ENCODE data around the gene GLTPD2.
A peak's percentile ranks its signal among the peaks of the same experiment; 100 is the strongest.

Gene GLTPD2

DNA sequence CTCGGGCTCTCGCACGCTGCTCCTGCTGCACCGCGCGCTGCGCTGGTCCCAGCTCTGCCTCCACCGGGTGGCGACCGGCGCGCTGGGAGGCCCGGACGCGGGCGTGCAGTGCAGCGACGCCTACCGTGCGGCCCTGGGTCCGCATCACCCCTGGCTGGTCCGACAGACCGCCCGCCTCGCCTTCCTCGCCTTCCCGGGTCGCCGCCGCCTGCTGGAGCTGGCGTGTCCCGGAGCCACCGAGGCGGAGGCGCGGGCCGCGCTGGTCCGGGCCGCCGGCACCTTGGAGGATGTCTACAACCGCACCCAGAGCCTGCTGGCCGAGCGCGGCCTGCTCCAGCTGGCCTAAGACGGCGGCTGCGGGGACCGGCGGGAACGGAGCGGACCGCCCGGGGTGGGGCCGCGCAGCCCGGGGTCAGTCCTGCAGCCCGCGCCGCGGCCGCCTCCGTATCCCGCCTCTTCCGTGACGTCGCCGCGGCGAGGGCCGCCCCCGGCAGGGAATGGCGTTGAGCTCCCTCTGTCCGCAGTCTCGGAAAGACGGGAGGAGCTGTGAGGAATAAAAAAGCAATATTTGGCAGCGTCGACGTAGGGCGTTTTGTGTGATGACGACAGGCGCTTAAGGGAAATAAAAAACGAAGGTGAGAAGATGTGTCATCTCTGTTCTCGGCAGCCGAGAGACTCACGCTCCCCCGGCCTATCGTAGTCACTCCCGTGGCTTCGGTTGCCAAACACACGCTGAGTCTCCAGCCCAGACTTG is 1.4 kb downstream of the GLTPD2 start:
- H3K4me3 ChIP-seq (ENCODE audit: low read depth, low read length): peak overlapping the region; percentile 68
- TF ChIP-seq, protein P1, sequence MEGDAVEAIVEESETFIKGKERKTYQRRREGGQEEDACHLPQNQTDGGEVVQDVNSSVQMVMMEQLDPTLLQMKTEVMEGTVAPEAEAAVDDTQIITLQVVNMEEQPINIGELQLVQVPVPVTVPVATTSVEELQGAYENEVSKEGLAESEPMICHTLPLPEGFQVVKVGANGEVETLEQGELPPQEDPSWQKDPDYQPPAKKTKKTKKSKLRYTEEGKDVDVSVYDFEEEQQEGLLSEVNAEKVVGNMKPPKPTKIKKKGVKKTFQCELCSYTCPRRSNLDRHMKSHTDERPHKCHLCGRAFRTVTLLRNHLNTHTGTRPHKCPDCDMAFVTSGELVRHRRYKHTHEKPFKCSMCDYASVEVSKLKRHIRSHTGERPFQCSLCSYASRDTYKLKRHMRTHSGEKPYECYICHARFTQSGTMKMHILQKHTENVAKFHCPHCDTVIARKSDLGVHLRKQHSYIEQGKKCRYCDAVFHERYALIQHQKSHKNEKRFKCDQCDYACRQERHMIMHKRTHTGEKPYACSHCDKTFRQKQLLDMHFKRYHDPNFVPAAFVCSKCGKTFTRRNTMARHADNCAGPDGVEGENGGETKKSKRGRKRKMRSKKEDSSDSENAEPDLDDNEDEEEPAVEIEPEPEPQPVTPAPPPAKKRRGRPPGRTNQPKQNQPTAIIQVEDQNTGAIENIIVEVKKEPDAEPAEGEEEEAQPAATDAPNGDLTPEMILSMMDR (IDR thresholded peaks at IDR 0.05; ENCODE audit: low read depth, low read length, missing control alignments): peak; percentile 76
- peak; percentile 46 for DNase-seq (ENCODE audit: low read depth)

GRCh38 chr17:4790705-4791088 is 1.9 kb downstream of the GLTPD2 start:
- no peak for DNase-seq (ENCODE audit: low read depth)
- TF ChIP-seq, protein P1 (IDR thresholded peaks at IDR 0.05; ENCODE audit: low read depth, low read length, missing control alignments): no peak
- peak overlapping the region; percentile 68 for H3K4me3 ChIP-seq (ENCODE audit: low read depth, low read length)

- no peak overlapping the region for H3K4me3 ChIP-seq (ENCODE audit: low read depth, low read length)
- TF ChIP-seq, protein P1 (IDR thresholded peaks at IDR 0.05; ENCODE audit: low read depth, low read length, missing control alignments): no peak
- no peak for DNase-seq (ENCODE audit: low read depth)
These were observed 6.4 kb downstream of the GLTPD2 start for GRCh38 chr17:4795168-4795567.

DNA sequence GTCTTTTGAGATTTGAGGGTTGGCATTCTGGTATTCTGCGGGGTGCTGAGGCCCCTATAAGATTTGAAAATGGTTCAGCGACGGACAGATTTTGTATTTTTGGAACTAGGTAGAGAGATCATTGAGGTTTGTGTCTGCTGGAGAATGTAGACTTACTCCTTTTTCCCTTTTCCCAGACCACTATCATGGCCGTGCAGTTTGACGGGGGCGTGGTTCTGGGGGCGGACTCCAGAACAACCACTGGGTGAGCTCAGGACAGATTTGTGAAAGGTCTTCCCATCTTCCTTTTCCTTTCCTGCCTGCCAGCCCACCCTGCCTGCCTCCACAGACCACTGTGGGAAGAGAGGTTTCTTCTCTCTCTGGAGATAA is 7.8 kb downstream of the GLTPD2 start:
- no peak for DNase-seq (ENCODE audit: low read depth)
- peak overlapping the region; percentile 97 for H3K4me3 ChIP-seq (ENCODE audit: low read depth, low read length)
- TF ChIP-seq, protein P1 (IDR thresholded peaks at IDR 0.05; ENCODE audit: low read depth, low read length, missing control alignments): no peak

GRCh38 chr17:4800462-4801196 is 11.9 kb downstream of the GLTPD2 start:
- H3K4me3 ChIP-seq (ENCODE audit: low read depth, low read length): no peak overlapping the region
- TF ChIP-seq, protein P1 (IDR thresholded peaks at IDR 0.05; ENCODE audit: low read depth, low read length, missing control alignments): no peak
- no peak for DNase-seq (ENCODE audit: low read depth)

GRCh38 chr17:4802228-4802627 is 13.5 kb downstream of the GLTPD2 start, which contains the start of gene C17orf114:
Gene C17orf114 (minus strand): TSS chr17:4802328.
- no peak for DNase-seq (ENCODE audit: low read depth)
- TF ChIP-seq, protein P1 (IDR thresholded peaks at IDR 0.05; ENCODE audit: low read depth, low read length, missing control alignments): no peak
- H3K4me3 ChIP-seq (ENCODE audit: low read depth, low read length): no peak within 1 kb of the TSS

All from GM12864 (cell line).